ENCODE results near the gene TEAD1.

Gene TEAD1

GRCh38 chr11:12741671-12742216 lies 67.5 kb downstream of the TEAD1 start:
- no peaks in the 10 kb centered on the region for H3K9me3 Mint-ChIP-seq
- no peak overlapping the region for H3K4me3 Mint-ChIP-seq
- peaks cover 15% of the 10 kb centered on the region for H3K27me3 Mint-ChIP-seq (ENCODE audit: low read depth)
- no peaks in the 10 kb centered on the region for H3K4me1 Mint-ChIP-seq (ENCODE audit: low read depth)
- H3K36me3 Mint-ChIP-seq (ENCODE audit: low read depth) = no peaks in the 10 kb centered on the region
- H3K27ac Mint-ChIP-seq = no peak overlapping the region

GRCh38 chr11:12743834-12744449 lies 69.7 kb downstream of the TEAD1 start:
- Mint-ChIP-seq H3K36me3 (ENCODE audit: low read depth) (no peaks in the 10 kb centered on the region), H3K9me3 (no peaks in the 10 kb centered on the region), H3K4me3 (no peak overlapping the region), H3K27me3 (ENCODE audit: low read depth) (peaks cover 12% of the 10 kb centered on the region), H3K4me1 (ENCODE audit: low read depth) (no peaks in the 10 kb centered on the region), H3K27ac (no peak overlapping the region)

- Mint-ChIP-seq H3K27me3 (ENCODE audit: low read depth) (peaks cover 6% of the 10 kb centered on the region), H3K27ac (no peak overlapping the region), H3K9me3 (no peaks in the 10 kb centered on the region), H3K4me3 (no peak overlapping the region), H3K4me1 (ENCODE audit: low read depth) (no peaks in the 10 kb centered on the region), H3K36me3 (ENCODE audit: low read depth) (no peaks in the 10 kb centered on the region)
Observed at GRCh38 chr11:12744826-12745502, 70.7 kb downstream of the TEAD1 start.

- Mint-ChIP-seq H3K4me3 (no peak overlapping the region), H3K4me1 (ENCODE audit: low read depth) (no peaks in the 10 kb centered on the region), H3K9me3 (no peaks in the 10 kb centered on the region), H3K27ac (no peak overlapping the region), H3K36me3 (ENCODE audit: low read depth) (no peaks in the 10 kb centered on the region), H3K27me3 (ENCODE audit: low read depth) (peaks cover 6% of the 10 kb centered on the region)
Observed at GRCh38 chr11:12745787-12746186, 71.6 kb downstream of the TEAD1 start.

- no peak overlapping the region for H3K4me3 Mint-ChIP-seq
- no peaks in the 10 kb centered on the region for H3K9me3 Mint-ChIP-seq
- H3K27me3 Mint-ChIP-seq (ENCODE audit: low read depth) = peaks cover 6% of the 10 kb centered on the region
- no peaks in the 10 kb centered on the region for H3K36me3 Mint-ChIP-seq (ENCODE audit: low read depth)
- no peak overlapping the region for H3K27ac Mint-ChIP-seq
- H3K4me1 Mint-ChIP-seq (ENCODE audit: low read depth) = no peaks in the 10 kb centered on the region
Observed at GRCh38 chr11:12746593-12747097, 72.4 kb downstream of the TEAD1 start.

- H3K9me3 Mint-ChIP-seq = no peaks in the 10 kb centered on the region
- H3K27me3 Mint-ChIP-seq (ENCODE audit: low read depth) = peaks cover 3% of the 10 kb centered on the region
- H3K4me3 Mint-ChIP-seq = no peak overlapping the region
- no peaks in the 10 kb centered on the region for H3K4me1 Mint-ChIP-seq (ENCODE audit: low read depth)
- H3K36me3 Mint-ChIP-seq (ENCODE audit: low read depth) = no peaks in the 10 kb centered on the region
- no peak overlapping the region for H3K27ac Mint-ChIP-seq
Observed at GRCh38 chr11:12748561-12748960, 74.3 kb downstream of the TEAD1 start.

- no peaks in the 10 kb centered on the region for H3K4me1 Mint-ChIP-seq (ENCODE audit: low read depth)
- H3K36me3 Mint-ChIP-seq (ENCODE audit: low read depth) = no peaks in the 10 kb centered on the region
- H3K9me3 Mint-ChIP-seq = no peaks in the 10 kb centered on the region
- H3K27ac Mint-ChIP-seq = no peak overlapping the region
- no peak overlapping the region for H3K4me3 Mint-ChIP-seq
- H3K27me3 Mint-ChIP-seq (ENCODE audit: low read depth) = no peaks in the 10 kb centered on the region
Observed at GRCh38 chr11:12749442-12749841, 75.2 kb downstream of the TEAD1 start.

GRCh38 chr11:12750181-12750580 lies 76.0 kb downstream of the TEAD1 start:
- Mint-ChIP-seq H3K9me3 (no peaks in the 10 kb centered on the region), H3K4me1 (ENCODE audit: low read depth) (no peaks in the 10 kb centered on the region), H3K27ac (no peak overlapping the region)

GRCh38 chr11:12752868-12753524 lies 78.8 kb downstream of the TEAD1 start:
- no peak overlapping the region for H3K27ac Mint-ChIP-seq
- no peak overlapping the region for H3K4me3 Mint-ChIP-seq
- H3K36me3 Mint-ChIP-seq (ENCODE audit: low read depth) = no peaks in the 10 kb centered on the region
- H3K4me1 Mint-ChIP-seq (ENCODE audit: low read depth) = no peaks in the 10 kb centered on the region
- peaks cover 4% of the 10 kb centered on the region for H3K27me3 Mint-ChIP-seq (ENCODE audit: low read depth)
- H3K9me3 Mint-ChIP-seq = no peaks in the 10 kb centered on the region

More at GRCh38 chr11:12750181-12750580, 76.0 kb downstream of the TEAD1 start:
- Mint-ChIP-seq H3K36me3 (ENCODE audit: low read depth) (no peaks in the 10 kb centered on the region), H3K27me3 (ENCODE audit: low read depth) (no peaks in the 10 kb centered on the region), H3K4me3 (no peak overlapping the region)

GRCh38 chr11:12754021-12754420 lies 79.8 kb downstream of the TEAD1 start:
- no peak overlapping the region for H3K4me3 Mint-ChIP-seq
- peaks cover 4% of the 10 kb centered on the region for H3K27me3 Mint-ChIP-seq (ENCODE audit: low read depth)
- no peaks in the 10 kb centered on the region for H3K36me3 Mint-ChIP-seq (ENCODE audit: low read depth)
- no peaks in the 10 kb centered on the region for H3K9me3 Mint-ChIP-seq
- H3K27ac Mint-ChIP-seq = no peak overlapping the region
- no peaks in the 10 kb centered on the region for H3K4me1 Mint-ChIP-seq (ENCODE audit: low read depth)

- Mint-ChIP-seq H3K36me3 (ENCODE audit: low read depth) (no peaks in the 10 kb centered on the region), H3K27me3 (ENCODE audit: low read depth) (peaks cover 4% of the 10 kb centered on the region), H3K4me1 (ENCODE audit: low read depth) (no peaks in the 10 kb centered on the region), H3K4me3 (no peak overlapping the region), H3K27ac (no peak overlapping the region), H3K9me3 (no peaks in the 10 kb centered on the region)
Observed at GRCh38 chr11:12754582-12755234, 80.5 kb downstream of the TEAD1 start.

- Mint-ChIP-seq H3K9me3 (no peaks in the 10 kb centered on the region), H3K27me3 (ENCODE audit: low read depth) (peaks cover 5% of the 10 kb centered on the region), H3K4me3 (no peak overlapping the region), H3K27ac (no peak overlapping the region), H3K36me3 (ENCODE audit: low read depth) (no peaks in the 10 kb centered on the region), H3K4me1 (ENCODE audit: low read depth) (no peaks in the 10 kb centered on the region)
Observed at GRCh38 chr11:12755510-12756453, 81.6 kb downstream of the TEAD1 start.

- H3K27ac Mint-ChIP-seq = no peak overlapping the region
- peaks cover 12% of the 10 kb centered on the region for H3K27me3 Mint-ChIP-seq (ENCODE audit: low read depth)
- H3K9me3 Mint-ChIP-seq = no peaks in the 10 kb centered on the region
- no peak overlapping the region for H3K4me3 Mint-ChIP-seq
- no peaks in the 10 kb centered on the region for H3K36me3 Mint-ChIP-seq (ENCODE audit: low read depth)
- H3K4me1 Mint-ChIP-seq (ENCODE audit: low read depth) = no peaks in the 10 kb centered on the region
Observed at GRCh38 chr11:12756454-12756806, 82.2 kb downstream of the TEAD1 start.

GRCh38 chr11:12756867-12757266 lies 82.6 kb downstream of the TEAD1 start:
- no peak overlapping the region for H3K4me3 Mint-ChIP-seq
- H3K36me3 Mint-ChIP-seq (ENCODE audit: low read depth) = no peaks in the 10 kb centered on the region
- H3K27me3 Mint-ChIP-seq (ENCODE audit: low read depth) = peaks cover 16% of the 10 kb centered on the region
- H3K27ac Mint-ChIP-seq = no peak overlapping the region
- no peaks in the 10 kb centered on the region for H3K9me3 Mint-ChIP-seq
- H3K4me1 Mint-ChIP-seq (ENCODE audit: low read depth) = no peaks in the 10 kb centered on the region

Measured in T-helper 1 cell treated with Interleukin-12 subunit alpha and Interleukin-12 subunit beta and Interleukin-4 antibody, amounts not matched to agents 30 μg/mL and 1 μg/mL, for 36 hours (primary cell).